ENCODE results near the gene GUCY2F. TPM values are rescaled to one million over a fixed set of nuclear protein-coding genes. Genes with fewer than 3 reads are reported as not detected.

Gene GUCY2F
- total RNA-seq, 1 experiment from 2014 or later, result 0.09 TPM

GRCh38 chrX:109384699-109385098, 97.2 kb downstream of the GUCY2F start:
- H3K4me1 Mint-ChIP-seq, result peaks cover 3% of the 10 kb centered on the region; the same call in 1 of the 2 replicates
- H3K36me3 Mint-ChIP-seq, result no peaks in the 10 kb centered on the region
- H3K27me3 Mint-ChIP-seq (ENCODE audit: low read depth), result no peaks in the 10 kb centered on the region; the same call in 1 of the 2 replicates
- peak; percentile 30; the same call in 1 of the 2 replicates for ATAC-seq
- ChIA-PET POLR2A (no interaction called here), CTCF (interaction anchor here (0.7 to 3.7 kb wide), 9 partner anchors 13 to 1184 kb away, joined by 3 to 24 read pairs (median 4); partner anchors contain the start of gene IRS4)
- H3K9me3 Mint-ChIP-seq, result no peaks in the 10 kb centered on the region
- no peak overlapping the region for H3K4me3 Mint-ChIP-seq
- no peak overlapping the region for H3K27ac Mint-ChIP-seq
- TF ChIP-seq CBFB (CRISPR knock-in tag; IDR thresholded peaks at IDR 0.05; ENCODE audit: low read depth), result no peak
- TF ChIP-seq E2F4 (CRISPR knock-in tag; IDR thresholded peaks at IDR 0.05; ENCODE audit: borderline replicate concordance, low read depth), result no peak
- TF ChIP-seq, protein P1, sequence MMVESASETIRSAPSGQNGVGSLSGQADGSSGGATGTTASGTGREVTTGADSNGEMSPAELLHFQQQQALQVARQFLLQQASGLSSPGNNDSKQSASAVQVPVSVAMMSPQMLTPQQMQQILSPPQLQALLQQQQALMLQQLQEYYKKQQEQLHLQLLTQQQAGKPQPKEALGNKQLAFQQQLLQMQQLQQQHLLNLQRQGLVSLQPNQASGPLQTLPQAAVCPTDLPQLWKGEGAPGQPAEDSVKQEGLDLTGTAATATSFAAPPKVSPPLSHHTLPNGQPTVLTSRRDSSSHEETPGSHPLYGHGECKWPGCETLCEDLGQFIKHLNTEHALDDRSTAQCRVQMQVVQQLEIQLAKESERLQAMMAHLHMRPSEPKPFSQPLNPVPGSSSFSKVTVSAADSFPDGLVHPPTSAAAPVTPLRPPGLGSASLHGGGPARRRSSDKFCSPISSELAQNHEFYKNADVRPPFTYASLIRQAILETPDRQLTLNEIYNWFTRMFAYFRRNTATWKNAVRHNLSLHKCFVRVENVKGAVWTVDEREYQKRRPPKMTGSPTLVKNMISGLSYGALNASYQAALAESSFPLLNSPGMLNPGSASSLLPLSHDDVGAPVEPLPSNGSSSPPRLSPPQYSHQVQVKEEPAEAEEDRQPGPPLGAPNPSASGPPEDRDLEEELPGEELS (CRISPR knock-in tag; IDR thresholded peaks at IDR 0.05), result no peak
- no peak for TF ChIP-seq RORB (CRISPR knock-in tag; IDR thresholded peaks at IDR 0.05)
- no peak for TF ChIP-seq ZNF232 (CRISPR knock-in tag; IDR thresholded peaks at IDR 0.05)
- TF ChIP-seq ZNF317 (CRISPR knock-in tag; IDR thresholded peaks at IDR 0.05; ENCODE audit: borderline replicate concordance, low read depth), result no peak
- no peak for TF ChIP-seq OVOL2 (CRISPR knock-in tag; IDR thresholded peaks at IDR 0.05; ENCODE audit: borderline replicate concordance)
- TF ChIP-seq JUN (CRISPR knock-in tag; IDR thresholded peaks at IDR 0.05), result no peak
- no peak for TF ChIP-seq NR1H2 (CRISPR knock-in tag; IDR thresholded peaks at IDR 0.05)
- no peak for TF ChIP-seq IRF2 (CRISPR knock-in tag; IDR thresholded peaks at IDR 0.05; ENCODE audit: borderline replicate concordance, low read depth)
- TF ChIP-seq HMGA2 (CRISPR knock-in tag; IDR thresholded peaks at IDR 0.05), result no peak
- no peak for TF ChIP-seq SMAD4 (CRISPR knock-in tag; IDR thresholded peaks at IDR 0.05)
- no peak for TF ChIP-seq E2F5 (CRISPR knock-in tag; IDR thresholded peaks at IDR 0.05)
- no peak for TF ChIP-seq ETV6 (CRISPR knock-in tag; IDR thresholded peaks at IDR 0.05)
- TF ChIP-seq ZNF219 (CRISPR knock-in tag; IDR thresholded peaks at IDR 0.05; ENCODE audit: borderline replicate concordance), result no peak
- no peak for TF ChIP-seq NFATC4 (CRISPR knock-in tag; IDR thresholded peaks at IDR 0.05)
- no peak for TF ChIP-seq PRRX2 (CRISPR knock-in tag; IDR thresholded peaks at IDR 0.05)
- DNase-seq (ENCODE audit: low spot score), result no peak

GRCh38 chrX:109382332-109382731, 99.6 kb downstream of the GUCY2F start:
- no peak overlapping the region for H3K27ac Mint-ChIP-seq
- peaks cover 3% of the 10 kb centered on the region; the same call in 1 of the 2 replicates for H3K4me1 Mint-ChIP-seq
- H3K4me3 Mint-ChIP-seq, result no peak overlapping the region
- POLR2A ChIA-PET, result no interaction called here
- CTCF ChIA-PET, result no interaction called here
- no peaks in the 10 kb centered on the region; the same call in 1 of the 2 replicates for H3K27me3 Mint-ChIP-seq (ENCODE audit: low read depth)
- ATAC-seq (no peak), DNase-seq (ENCODE audit: low spot score) (no peak)
- no peaks in the 10 kb centered on the region for H3K36me3 Mint-ChIP-seq
- no peaks in the 10 kb centered on the region for H3K9me3 Mint-ChIP-seq
- TF ChIP-seq, protein P2, sequence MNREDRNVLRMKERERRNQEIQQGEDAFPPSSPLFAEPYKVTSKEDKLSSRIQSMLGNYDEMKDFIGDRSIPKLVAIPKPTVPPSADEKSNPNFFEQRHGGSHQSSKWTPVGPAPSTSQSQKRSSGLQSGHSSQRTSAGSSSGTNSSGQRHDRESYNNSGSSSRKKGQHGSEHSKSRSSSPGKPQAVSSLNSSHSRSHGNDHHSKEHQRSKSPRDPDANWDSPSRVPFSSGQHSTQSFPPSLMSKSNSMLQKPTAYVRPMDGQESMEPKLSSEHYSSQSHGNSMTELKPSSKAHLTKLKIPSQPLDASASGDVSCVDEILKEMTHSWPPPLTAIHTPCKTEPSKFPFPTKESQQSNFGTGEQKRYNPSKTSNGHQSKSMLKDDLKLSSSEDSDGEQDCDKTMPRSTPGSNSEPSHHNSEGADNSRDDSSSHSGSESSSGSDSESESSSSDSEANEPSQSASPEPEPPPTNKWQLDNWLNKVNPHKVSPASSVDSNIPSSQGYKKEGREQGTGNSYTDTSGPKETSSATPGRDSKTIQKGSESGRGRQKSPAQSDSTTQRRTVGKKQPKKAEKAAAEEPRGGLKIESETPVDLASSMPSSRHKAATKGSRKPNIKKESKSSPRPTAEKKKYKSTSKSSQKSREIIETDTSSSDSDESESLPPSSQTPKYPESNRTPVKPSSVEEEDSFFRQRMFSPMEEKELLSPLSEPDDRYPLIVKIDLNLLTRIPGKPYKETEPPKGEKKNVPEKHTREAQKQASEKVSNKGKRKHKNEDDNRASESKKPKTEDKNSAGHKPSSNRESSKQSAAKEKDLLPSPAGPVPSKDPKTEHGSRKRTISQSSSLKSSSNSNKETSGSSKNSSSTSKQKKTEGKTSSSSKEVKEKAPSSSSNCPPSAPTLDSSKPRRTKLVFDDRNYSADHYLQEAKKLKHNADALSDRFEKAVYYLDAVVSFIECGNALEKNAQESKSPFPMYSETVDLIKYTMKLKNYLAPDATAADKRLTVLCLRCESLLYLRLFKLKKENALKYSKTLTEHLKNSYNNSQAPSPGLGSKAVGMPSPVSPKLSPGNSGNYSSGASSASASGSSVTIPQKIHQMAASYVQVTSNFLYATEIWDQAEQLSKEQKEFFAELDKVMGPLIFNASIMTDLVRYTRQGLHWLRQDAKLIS (CRISPR knock-in tag; IDR thresholded peaks at IDR 0.05; ENCODE audit: borderline replicate concordance), result no peak
- TF ChIP-seq, protein P3, sequence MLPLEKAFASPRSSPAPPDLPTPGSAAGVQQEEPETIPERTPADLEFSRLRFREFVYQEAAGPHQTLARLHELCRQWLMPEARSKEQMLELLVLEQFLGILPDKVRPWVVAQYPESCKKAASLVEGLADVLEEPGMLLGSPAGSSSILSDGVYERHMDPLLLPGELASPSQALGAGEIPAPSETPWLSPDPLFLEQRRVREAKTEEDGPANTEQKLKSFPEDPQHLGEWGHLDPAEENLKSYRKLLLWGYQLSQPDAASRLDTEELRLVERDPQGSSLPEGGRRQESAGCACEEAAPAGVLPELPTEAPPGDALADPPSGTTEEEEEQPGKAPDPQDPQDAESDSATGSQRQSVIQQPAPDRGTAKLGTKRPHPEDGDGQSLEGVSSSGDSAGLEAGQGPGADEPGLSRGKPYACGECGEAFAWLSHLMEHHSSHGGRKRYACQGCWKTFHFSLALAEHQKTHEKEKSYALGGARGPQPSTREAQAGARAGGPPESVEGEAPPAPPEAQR (CRISPR knock-in tag; IDR thresholded peaks at IDR 0.05), result no peak
- TF ChIP-seq ZNF416 (CRISPR knock-in tag; IDR thresholded peaks at IDR 0.05), result no peak
- TF ChIP-seq, protein P4, sequence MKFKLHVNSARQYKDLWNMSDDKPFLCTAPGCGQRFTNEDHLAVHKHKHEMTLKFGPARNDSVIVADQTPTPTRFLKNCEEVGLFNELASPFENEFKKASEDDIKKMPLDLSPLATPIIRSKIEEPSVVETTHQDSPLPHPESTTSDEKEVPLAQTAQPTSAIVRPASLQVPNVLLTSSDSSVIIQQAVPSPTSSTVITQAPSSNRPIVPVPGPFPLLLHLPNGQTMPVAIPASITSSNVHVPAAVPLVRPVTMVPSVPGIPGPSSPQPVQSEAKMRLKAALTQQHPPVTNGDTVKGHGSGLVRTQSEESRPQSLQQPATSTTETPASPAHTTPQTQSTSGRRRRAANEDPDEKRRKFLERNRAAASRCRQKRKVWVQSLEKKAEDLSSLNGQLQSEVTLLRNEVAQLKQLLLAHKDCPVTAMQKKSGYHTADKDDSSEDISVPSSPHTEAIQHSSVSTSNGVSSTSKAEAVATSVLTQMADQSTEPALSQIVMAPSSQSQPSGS (CRISPR knock-in tag; IDR thresholded peaks at IDR 0.05; ENCODE audit: borderline replicate concordance, low read depth), result no peak
- TF ChIP-seq, protein P1 (CRISPR knock-in tag; IDR thresholded peaks at IDR 0.05), result no peak
